22Rv1 (cell line): ENCODE results near the gene TRIM59.

Source experiments
- H3K27ac ChIP-seq: fragments of 450-650 bp; 2 replicates; pipeline ENCODE4 v1.5.1; 2017
- ZFX ChIP-seq: fragments of 450-650 bp; IDR thresholded peaks from 2 replicates; pipeline ENCODE4 v1.6.1; 2017; ENCODE audit warnings: antibody characterized with exemption, borderline replicate concordance
- TF ChIP-seq, protein P1 (sequence below): fragments of 450-650 bp; IDR thresholded peaks from 2 replicates; pipeline ENCODE4 v1.5.1; 2017; ENCODE audit warnings: mild to moderate bottlenecking

TRIM59 gene

DNA sequence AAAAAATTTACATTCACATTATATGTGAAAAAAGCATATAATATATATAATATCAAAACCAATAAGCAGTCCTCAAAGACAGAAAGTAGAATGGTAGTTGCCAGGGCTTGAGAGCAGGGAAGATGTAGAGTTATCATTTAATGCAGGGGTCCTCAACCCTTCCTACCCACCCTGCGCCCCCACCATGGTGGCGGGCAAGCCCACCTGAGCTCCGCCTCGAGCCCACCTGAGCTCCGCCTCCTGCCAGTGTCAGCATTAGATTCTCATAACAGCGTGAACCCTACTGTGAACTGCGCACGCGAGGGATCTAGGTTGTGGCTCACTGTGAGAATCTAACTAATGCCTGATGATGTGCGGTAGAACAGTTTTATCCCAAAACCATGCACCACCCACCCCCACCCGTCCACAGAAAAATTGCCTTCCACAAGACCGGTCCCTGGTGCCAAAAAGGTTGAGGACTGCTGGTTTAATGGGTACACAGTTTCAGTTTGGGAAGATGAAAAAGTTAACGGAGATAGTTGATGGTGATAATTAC, 3.0 kb downstream of the TRIM59 start:
- no peak for TF ChIP-seq ZFX
- TF ChIP-seq, protein P1, sequence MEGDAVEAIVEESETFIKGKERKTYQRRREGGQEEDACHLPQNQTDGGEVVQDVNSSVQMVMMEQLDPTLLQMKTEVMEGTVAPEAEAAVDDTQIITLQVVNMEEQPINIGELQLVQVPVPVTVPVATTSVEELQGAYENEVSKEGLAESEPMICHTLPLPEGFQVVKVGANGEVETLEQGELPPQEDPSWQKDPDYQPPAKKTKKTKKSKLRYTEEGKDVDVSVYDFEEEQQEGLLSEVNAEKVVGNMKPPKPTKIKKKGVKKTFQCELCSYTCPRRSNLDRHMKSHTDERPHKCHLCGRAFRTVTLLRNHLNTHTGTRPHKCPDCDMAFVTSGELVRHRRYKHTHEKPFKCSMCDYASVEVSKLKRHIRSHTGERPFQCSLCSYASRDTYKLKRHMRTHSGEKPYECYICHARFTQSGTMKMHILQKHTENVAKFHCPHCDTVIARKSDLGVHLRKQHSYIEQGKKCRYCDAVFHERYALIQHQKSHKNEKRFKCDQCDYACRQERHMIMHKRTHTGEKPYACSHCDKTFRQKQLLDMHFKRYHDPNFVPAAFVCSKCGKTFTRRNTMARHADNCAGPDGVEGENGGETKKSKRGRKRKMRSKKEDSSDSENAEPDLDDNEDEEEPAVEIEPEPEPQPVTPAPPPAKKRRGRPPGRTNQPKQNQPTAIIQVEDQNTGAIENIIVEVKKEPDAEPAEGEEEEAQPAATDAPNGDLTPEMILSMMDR = no peak
- H3K27ac ChIP-seq = no peak overlapping the region

DNA sequence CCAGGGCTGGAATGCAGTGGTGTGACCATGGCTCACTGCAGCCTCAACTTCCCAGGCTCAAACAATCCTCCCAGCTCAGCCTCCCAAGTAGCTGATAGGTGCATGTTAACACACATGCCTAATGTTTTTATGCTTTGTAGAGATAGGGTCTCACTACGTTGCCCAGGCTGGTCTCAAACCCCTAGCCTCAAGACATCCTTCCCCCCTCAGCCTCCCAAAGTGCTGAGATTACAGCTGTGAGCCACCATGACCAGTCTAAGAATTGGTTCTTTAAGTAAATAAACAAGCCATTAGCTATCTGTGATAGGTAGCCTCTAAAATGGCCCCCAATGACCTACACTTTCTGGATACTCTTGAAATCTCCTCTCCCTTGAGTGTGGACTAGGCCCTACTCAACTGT, 3.7 kb downstream of the TRIM59 start:
- no peak overlapping the region for H3K27ac ChIP-seq
- TF ChIP-seq, protein P1 = no peak
- no peak for TF ChIP-seq ZFX

GRCh38 chr3:160444411-160444810, 5.2 kb downstream of the TRIM59 start:
- TF ChIP-seq ZFX = no peak
- TF ChIP-seq, protein P1 = no peak
- H3K27ac ChIP-seq = 0 out of 2 replicates have a peak overlapping the region, but pooled peaks have one; percentile 1

- TF ChIP-seq, protein P1 = no peak
- no peak for TF ChIP-seq ZFX
- H3K27ac ChIP-seq = no peak overlapping the region
Observed at GRCh38 chr3:160440687-160441086, 8.9 kb downstream of the TRIM59 start.

- H3K27ac ChIP-seq = peak overlapping the region; percentile 7; the same call in 1 of the 2 replicates
Observed at GRCh38 chr3:160437083-160437455, 12.5 kb downstream of the TRIM59 start.

GRCh38 chr3:160435747-160436146, 13.8 kb downstream of the TRIM59 start:
- peak overlapping the region; percentile 10 for H3K27ac ChIP-seq
- TF ChIP-seq, protein P1 = no peak
- no peak for TF ChIP-seq ZFX

More at GRCh38 chr3:160437083-160437455, 12.5 kb downstream of the TRIM59 start:
- TF ChIP-seq, protein P1 = no peak
- no peak for TF ChIP-seq ZFX

DNA sequence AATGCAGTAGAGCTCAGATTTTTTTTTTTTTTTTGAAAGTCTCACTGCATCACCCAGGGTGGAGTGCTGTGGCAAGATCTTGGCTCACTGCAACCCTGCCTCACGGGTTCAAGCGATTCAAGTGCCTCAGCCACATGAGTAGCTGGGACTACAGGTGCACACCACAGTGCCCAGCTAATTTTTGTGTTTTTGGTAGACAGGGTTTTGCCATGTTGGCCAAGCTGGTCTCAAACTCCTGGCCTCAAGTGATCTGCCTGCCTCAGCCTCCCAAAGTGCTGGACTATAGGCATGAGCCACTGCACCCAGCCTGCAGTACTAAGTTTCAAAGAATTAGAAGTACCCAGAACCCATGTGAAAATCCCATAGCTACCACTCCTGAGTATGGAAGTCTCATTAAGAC, 14.5 kb downstream of the TRIM59 start:
- peak overlapping the region; percentile 10; the same call in 1 of the 2 replicates for H3K27ac ChIP-seq
- TF ChIP-seq, protein P1 = no peak
- no peak for TF ChIP-seq ZFX
